A549 (cell line): Measurements from ENCODE around the gene TMEM269. TPM values are rescaled to one million over a fixed set of nuclear protein-coding genes. Genes with fewer than 3 reads are reported as not detected.

Experiments
- ATAC-seq, 2 experiments: fragments of 200-7000 bp in 1 of 2; fragments of >200 bp in 1 of 2; cut with Nextera tagmentation in 1 of 2; cut with Tn5 transposase in 1 of 2; 3 replicates each; pipeline versions ENCODE4 v1.8.0 to v1.9.1; 2018 to 2020; ENCODE audit warnings: mild to moderate bottlenecking in 1 of 2, moderate library complexity in 1 of 2
- CTCF ChIA-PET: fragments of 300-600 bp; sonication (Branson Sonifier 250); formaldehyde crosslinking; extraction: SDS; loops from one replicate; lab custom pipeline; 2021; ENCODE audit warnings: antibody characterized with exemption, inconsistent platforms; lab: Yijun Ruan, JAX
- POLR2A ChIA-PET: fragments of 350-600 bp; formaldehyde crosslinking; extraction: SDS; loops from one replicate; lab custom pipeline; 2021; ENCODE audit warnings: antibody characterized with exemption, inconsistent platforms; lab: Yijun Ruan, JAX
- DNase-seq, 2 experiments: peaks; one replicate each; pipeline versions ENCODE4 v3.0.0 to v3.0.0-alpha.2; 2011 to 2016; ENCODE audit warnings: low read depth in 1 of 2, low spot score in 1 of 2
- FAIRE-seq: peaks from 2 replicates; lab custom pipeline; 2011; peaks lifted over from hg19 to GRCh38; lab: Jason Lieb, UNC
- H3K27ac ChIP-seq, 2 experiments: fragments of >200 bp; sonication (Bioruptor Twin); formaldehyde crosslinking; 3 replicates each; pipeline ENCODE4 v1.5.1; 2016 to 2017
- H3K4me1 ChIP-seq: fragments of >200 bp; sonication (Bioruptor Twin); formaldehyde crosslinking; 3 replicates; pipeline ENCODE4 v1.6.1; 2016
- H3K4me2 ChIP-seq: fragments of >200 bp; sonication (Bioruptor Twin); formaldehyde crosslinking; 3 replicates; pipeline ENCODE4 v1.6.1; 2016
- H3K4me3 ChIP-seq: fragments of >200 bp; sonication (Bioruptor Twin); formaldehyde crosslinking; 3 replicates; pipeline ENCODE4 v1.5.1; 2016
- H3K9me3 ChIP-seq: fragments of >200 bp; sonication (Bioruptor Twin); formaldehyde crosslinking; 3 replicates; pipeline ENCODE4 v1.6.1; 2016
- CBX2 ChIP-seq: fragments of 200-600 bp; sonication (generic); IDR thresholded peaks from 2 replicates; pipeline ENCODE4 v1.6.1; 2016; ENCODE audit warnings: low read depth, mild to moderate bottlenecking, borderline replicate concordance
- CHD4 ChIP-seq: fragments of 200-600 bp; sonication (generic); IDR thresholded peaks from 2 replicates; pipeline ENCODE4 v1.6.1; 2016; ENCODE audit warnings: antibody characterized with exemption, mild to moderate bottlenecking, borderline replicate concordance
- EHF ChIP-seq: fragments of 250-450 bp; sonication (Bioruptor Pico); IDR thresholded peaks from 2 replicates; pipeline ENCODE4 v1.5.0; 2020; ENCODE audit warnings: mild to moderate bottlenecking
- EHMT2 ChIP-seq: fragments of 200-600 bp; sonication (generic); IDR thresholded peaks from 2 replicates; pipeline ENCODE4 v1.6.1; 2016; ENCODE audit warnings: antibody characterized with exemption, low read depth, mild to moderate bottlenecking, moderate library complexity
- FOSB ChIP-seq: fragments of 250-450 bp; sonication (Bioruptor Pico); IDR thresholded peaks from 2 replicates; pipeline ENCODE4 v1.5.0; 2020; ENCODE audit warnings: mild to moderate bottlenecking, moderate library complexity
- FOXS1 ChIP-seq: fragments of 250-450 bp; sonication (Bioruptor Pico); IDR thresholded peaks from 2 replicates; pipeline ENCODE4 v1.5.0; 2020; ENCODE audit warnings: mild to moderate bottlenecking, moderate library complexity
- HDAC2 ChIP-seq: fragments of 200-600 bp; sonication (generic); IDR thresholded peaks from 2 replicates; pipeline ENCODE4 v1.6.1; 2016
- HOXB13 ChIP-seq: fragments of 250-450 bp; sonication (Bioruptor Pico); IDR thresholded peaks from 2 replicates; pipeline ENCODE4 v1.5.0; 2020; ENCODE audit warnings: low read depth, mild to moderate bottlenecking, moderate library complexity
- JUNB ChIP-seq: fragments of >200 bp; sonication (Bioruptor Twin); formaldehyde crosslinking; IDR thresholded peaks from 2 replicates; pipeline ENCODE4 v1.6.1; 2016
- NR3C1 ChIP-seq: fragments of >200 bp; sonication (Bioruptor Twin); formaldehyde crosslinking; IDR thresholded peaks from 3 replicates; pipeline ENCODE4 v1.6.1; 2017
- RAD21 ChIP-seq, 2 experiments: fragments of >200 bp in 1 of 2; sonication (Bioruptor Twin) in 1 of 2; formaldehyde crosslinking in 1 of 2; IDR thresholded peaks in 1 of 2; conservative IDR thresholded peaks in 1 of 2; 2 replicates in 1 of 2; 3 replicates in 1 of 2; pipeline ENCODE4 v1.6.1; 2012 to 2018; ENCODE audit warnings: inconsistent platforms in 1 of 2
- RARB ChIP-seq: fragments of 250-450 bp; sonication (Bioruptor Pico); IDR thresholded peaks from 2 replicates; pipeline ENCODE4 v1.8.0; 2021; ENCODE audit warnings: mild to moderate bottlenecking, moderate library complexity
- RFX5 ChIP-seq: fragments of 450-650 bp; IDR thresholded peaks from 2 replicates; pipeline ENCODE4 v1.7.1; 2014; ENCODE audit warnings: antibody characterized with exemption, mild to moderate bottlenecking, moderate library complexity
- RNF2 ChIP-seq: fragments of 200-600 bp; sonication (generic); IDR thresholded peaks from 2 replicates; pipeline ENCODE4 v1.6.1; 2016; ENCODE audit warnings: low read depth, mild to moderate bottlenecking, antibody characterized with exemption, moderate library complexity, borderline replicate concordance
- TFCP2L1 ChIP-seq: fragments of 250-450 bp; sonication (Bioruptor Pico); IDR thresholded peaks from 2 replicates; pipeline ENCODE4 v1.5.0; 2021; ENCODE audit warnings: mild to moderate bottlenecking
- ZNF302 ChIP-seq: fragments of 250-450 bp; sonication (Bioruptor Pico); IDR thresholded peaks from 2 replicates; pipeline ENCODE4 v1.9.0; 2021; ENCODE audit warnings: inconsistent platforms, mild to moderate bottlenecking, moderate library complexity
- ZSCAN20 ChIP-seq: fragments of 250-450 bp; sonication (Bioruptor Pico); IDR thresholded peaks from 2 replicates; pipeline ENCODE4 v1.8.0; 2022; ENCODE audit warnings: mild to moderate bottlenecking, moderate library complexity
- WGBS: methylation state at CpG from one replicate; pipeline ENCODE4 v1.1.6; 2017; ENCODE audit errors: missing lambda C conversion rate; 5-methylcytosine and 5-hydroxymethylcytosine counted together
- polyA plus RNA-seq, 4 experiments: library from polyadenylated mRNA; depleted of rRNA in 3 of 4; stranded (reverse); fragments of >200 nt; fragmentation: RNase III in 1 of 4; extraction: RNeasy Plus Mini Kit Qiagen cat#74134 plus additional on column Dnase treatment in 1 of 4; gene quantifications; 2 replicates in 3 of 4; 3 replicates in 1 of 4; pipeline ENCODE4 v1.2.3, GENCODE V29; 2011 to 2017
- TF ChIP-seq, protein P1 (sequence below): fragments of 250-450 bp; sonication (Bioruptor Pico); IDR thresholded peaks from 2 replicates; pipeline ENCODE4 v1.5.0; 2021; ENCODE audit warnings: mild to moderate bottlenecking, moderate library complexity, borderline replicate concordance
- TF ChIP-seq, protein P2 (sequence below): fragments of 250-450 bp; sonication (Bioruptor Pico); IDR thresholded peaks from 2 replicates; pipeline ENCODE4 v1.5.0; 2020; ENCODE audit warnings: low read depth, mild to moderate bottlenecking, moderate library complexity
- TF ChIP-seq, protein P3 (sequence below): fragments of 200-600 bp; sonication (generic); IDR thresholded peaks from 2 replicates; pipeline ENCODE4 v1.6.1; 2016; ENCODE audit warnings: antibody characterized with exemption, mild to moderate bottlenecking, moderate library complexity
- TF ChIP-seq, protein P4 (sequence below): IDR thresholded peaks from 2 replicates; pipeline ENCODE4 v1.6.1; 2012; ENCODE audit warnings: low read depth, borderline replicate concordance
- TF ChIP-seq, protein P5 (sequence below): fragments of >200 bp; sonication (Bioruptor Twin); formaldehyde crosslinking; IDR thresholded peaks from 3 replicates; pipeline ENCODE4 v1.6.1; 2016
- TF ChIP-seq, protein P6 (sequence below): fragments of 450-650 bp; IDR thresholded peaks from 2 replicates; pipeline ENCODE4 v1.6.1; 2014; ENCODE audit warnings: antibody characterized with exemption
- TF ChIP-seq, protein P7 (sequence below): fragments of >200 bp; sonication (Bioruptor Twin); formaldehyde crosslinking; IDR thresholded peaks from 2 replicates; pipeline ENCODE4 v1.6.1; 2016

Gene TMEM269
- polyA plus RNA-seq, 2 of the 4 experiments (the other 2 are of a cell fraction), result 0.21 TPM

DNA sequence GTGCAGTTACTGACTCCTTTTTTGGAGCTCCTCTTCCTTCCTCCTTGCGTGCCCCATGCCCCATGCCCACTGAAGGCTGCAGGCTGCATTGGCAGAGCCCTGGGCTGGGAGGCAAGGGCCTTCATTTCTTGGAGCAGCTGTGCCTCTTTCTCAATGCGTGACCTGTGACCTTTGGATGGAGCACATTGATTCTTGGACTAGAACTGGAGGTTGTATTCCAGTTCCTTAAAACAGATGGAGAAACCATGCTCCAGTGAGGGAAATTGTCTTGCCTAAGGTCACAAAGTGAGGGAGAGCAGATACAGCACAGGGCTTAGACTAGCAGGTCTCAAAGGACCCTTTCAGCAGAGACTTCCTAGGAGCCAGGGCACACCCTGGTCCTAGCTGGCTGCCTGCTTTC lies 9.0 kb downstream of the TMEM269 start:
- H3K4me3 ChIP-seq, result no peak overlapping the region
- POLR2A ChIA-PET, result interaction anchor here (0.8 kb wide), 1 partner anchor 112 kb away, joined by 3 read pairs; the partner anchor contains the start of gene YBX1
- no peaks in the 10 kb centered on the region for H3K9me3 ChIP-seq
- WGBS, result 83% methylated on average over 2 of the region's 2 CpGs
- ATAC-seq (no peak), DNase-seq (no peak), FAIRE-seq (no peak)
- no peak overlapping the region for H3K27ac ChIP-seq
- TF ChIP-seq HOXB13, result no peak
- no peak for TF ChIP-seq ZSCAN20 (CRISPR knock-in tag)
- TF ChIP-seq, protein P1, sequence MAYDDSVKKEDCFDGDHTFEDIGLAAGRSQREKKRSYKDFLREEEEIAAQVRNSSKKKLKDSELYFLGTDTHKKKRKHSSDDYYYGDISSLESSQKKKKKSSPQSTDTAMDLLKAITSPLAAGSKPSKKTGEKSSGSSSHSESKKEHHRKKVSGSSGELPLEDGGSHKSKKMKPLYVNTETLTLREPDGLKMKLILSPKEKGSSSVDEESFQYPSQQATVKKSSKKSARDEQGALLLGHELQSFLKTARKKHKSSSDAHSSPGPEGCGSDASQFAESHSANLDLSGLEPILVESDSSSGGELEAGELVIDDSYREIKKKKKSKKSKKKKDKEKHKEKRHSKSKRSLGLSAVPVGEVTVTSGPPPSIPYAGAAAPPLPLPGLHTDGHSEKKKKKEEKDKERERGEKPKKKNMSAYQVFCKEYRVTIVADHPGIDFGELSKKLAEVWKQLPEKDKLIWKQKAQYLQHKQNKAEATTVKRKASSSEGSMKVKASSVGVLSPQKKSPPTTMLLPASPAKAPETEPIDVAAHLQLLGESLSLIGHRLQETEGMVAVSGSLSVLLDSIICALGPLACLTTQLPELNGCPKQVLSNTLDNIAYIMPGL, result no peak
- TF ChIP-seq CHD4, result no peak
- no peak for TF ChIP-seq RARB
- no peak for TF ChIP-seq ZNF302 (CRISPR knock-in tag)
- TF ChIP-seq RNF2, result no peak
- TF ChIP-seq HDAC2, result no peak
- TF ChIP-seq EHMT2, result no peak
- TF ChIP-seq, protein P2, sequence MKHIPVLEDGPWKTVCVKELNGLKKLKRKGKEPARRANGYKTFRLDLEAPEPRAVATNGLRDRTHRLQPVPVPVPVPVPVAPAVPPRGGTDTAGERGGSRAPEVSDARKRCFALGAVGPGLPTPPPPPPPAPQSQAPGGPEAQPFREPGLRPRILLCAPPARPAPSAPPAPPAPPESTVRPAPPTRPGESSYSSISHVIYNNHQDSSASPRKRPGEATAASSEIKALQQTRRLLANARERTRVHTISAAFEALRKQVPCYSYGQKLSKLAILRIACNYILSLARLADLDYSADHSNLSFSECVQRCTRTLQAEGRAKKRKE (CRISPR knock-in tag), result no peak
- no peak for TF ChIP-seq NR3C1
- TF ChIP-seq CBX2, result no peak
- no peak for TF ChIP-seq EHF
- no peak for TF ChIP-seq FOSB (CRISPR knock-in tag)
- H3K4me1 ChIP-seq, result no peaks in the 10 kb centered on the region
- CTCF ChIA-PET, result interaction anchor here (1.4 kb wide), 1 partner anchor 129 kb away, joined by 7 read pairs; no protein-coding TSS in a partner anchor
- H3K4me2 ChIP-seq, result no peak overlapping the region

DNA sequence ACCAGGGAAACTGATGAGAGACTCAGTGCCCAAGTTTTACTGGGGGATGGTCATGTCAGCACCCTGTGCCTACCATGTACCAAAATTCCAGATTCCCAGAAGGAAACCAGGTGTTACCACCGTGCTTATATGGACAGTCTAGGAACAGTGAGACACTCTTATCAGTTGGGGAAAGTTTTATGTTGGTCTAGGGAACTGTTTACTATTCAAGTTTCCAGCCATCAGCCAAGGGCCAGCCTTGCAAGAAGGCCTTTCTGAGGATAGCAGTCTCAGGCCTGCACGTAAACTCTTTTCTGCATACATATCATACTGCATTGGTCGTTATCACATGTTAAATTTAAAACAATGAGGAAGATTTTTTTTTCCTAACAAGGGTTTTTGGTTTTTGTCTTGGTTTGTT lies 12.6 kb downstream of the TMEM269 start:
- POLR2A ChIA-PET, result no interaction called here
- Histone ChIP-seq H3K4me3 (no peak overlapping the region), H3K27ac (no peak overlapping the region), H3K4me1 (no peaks in the 10 kb centered on the region), H3K4me2 (no peak overlapping the region), H3K9me3 (no peaks in the 10 kb centered on the region)
- CTCF ChIA-PET, result interaction anchor here (1.2 kb wide), 1 partner anchor 20 kb away, joined by 3 read pairs; no protein-coding TSS in a partner anchor
- ATAC-seq (no peak), DNase-seq (no peak), FAIRE-seq (no peak)
- 71% methylated on average over 3 of the region's 3 CpGs for WGBS
- TF ChIP-seq, protein P3, sequence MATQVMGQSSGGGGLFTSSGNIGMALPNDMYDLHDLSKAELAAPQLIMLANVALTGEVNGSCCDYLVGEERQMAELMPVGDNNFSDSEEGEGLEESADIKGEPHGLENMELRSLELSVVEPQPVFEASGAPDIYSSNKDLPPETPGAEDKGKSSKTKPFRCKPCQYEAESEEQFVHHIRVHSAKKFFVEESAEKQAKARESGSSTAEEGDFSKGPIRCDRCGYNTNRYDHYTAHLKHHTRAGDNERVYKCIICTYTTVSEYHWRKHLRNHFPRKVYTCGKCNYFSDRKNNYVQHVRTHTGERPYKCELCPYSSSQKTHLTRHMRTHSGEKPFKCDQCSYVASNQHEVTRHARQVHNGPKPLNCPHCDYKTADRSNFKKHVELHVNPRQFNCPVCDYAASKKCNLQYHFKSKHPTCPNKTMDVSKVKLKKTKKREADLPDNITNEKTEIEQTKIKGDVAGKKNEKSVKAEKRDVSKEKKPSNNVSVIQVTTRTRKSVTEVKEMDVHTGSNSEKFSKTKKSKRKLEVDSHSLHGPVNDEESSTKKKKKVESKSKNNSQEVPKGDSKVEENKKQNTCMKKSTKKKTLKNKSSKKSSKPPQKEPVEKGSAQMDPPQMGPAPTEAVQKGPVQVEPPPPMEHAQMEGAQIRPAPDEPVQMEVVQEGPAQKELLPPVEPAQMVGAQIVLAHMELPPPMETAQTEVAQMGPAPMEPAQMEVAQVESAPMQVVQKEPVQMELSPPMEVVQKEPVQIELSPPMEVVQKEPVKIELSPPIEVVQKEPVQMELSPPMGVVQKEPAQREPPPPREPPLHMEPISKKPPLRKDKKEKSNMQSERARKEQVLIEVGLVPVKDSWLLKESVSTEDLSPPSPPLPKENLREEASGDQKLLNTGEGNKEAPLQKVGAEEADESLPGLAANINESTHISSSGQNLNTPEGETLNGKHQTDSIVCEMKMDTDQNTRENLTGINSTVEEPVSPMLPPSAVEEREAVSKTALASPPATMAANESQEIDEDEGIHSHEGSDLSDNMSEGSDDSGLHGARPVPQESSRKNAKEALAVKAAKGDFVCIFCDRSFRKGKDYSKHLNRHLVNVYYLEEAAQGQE, result no peak
- TF ChIP-seq, protein P1, result no peak
- TF ChIP-seq, protein P4, sequence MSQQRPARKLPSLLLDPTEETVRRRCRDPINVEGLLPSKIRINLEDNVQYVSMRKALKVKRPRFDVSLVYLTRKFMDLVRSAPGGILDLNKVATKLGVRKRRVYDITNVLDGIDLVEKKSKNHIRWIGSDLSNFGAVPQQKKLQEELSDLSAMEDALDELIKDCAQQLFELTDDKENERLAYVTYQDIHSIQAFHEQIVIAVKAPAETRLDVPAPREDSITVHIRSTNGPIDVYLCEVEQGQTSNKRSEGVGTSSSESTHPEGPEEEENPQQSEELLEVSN, result no peak
- TF ChIP-seq FOSB (CRISPR knock-in tag) (no peak), ZNF302 (CRISPR knock-in tag) (no peak), TFCP2L1 (no peak), CHD4 (no peak), EHMT2 (no peak), FOXS1 (no peak), JUNB (no peak), RFX5 (no peak), RARB (no peak), RAD21 (conservative IDR thresholded peaks at IDR 0.05 in 1 of 2, IDR thresholded peaks at IDR 0.05 in 1 of 2) (no peak)
- TF ChIP-seq, protein P2 (CRISPR knock-in tag), result no peak
- TF ChIP-seq, protein P5, sequence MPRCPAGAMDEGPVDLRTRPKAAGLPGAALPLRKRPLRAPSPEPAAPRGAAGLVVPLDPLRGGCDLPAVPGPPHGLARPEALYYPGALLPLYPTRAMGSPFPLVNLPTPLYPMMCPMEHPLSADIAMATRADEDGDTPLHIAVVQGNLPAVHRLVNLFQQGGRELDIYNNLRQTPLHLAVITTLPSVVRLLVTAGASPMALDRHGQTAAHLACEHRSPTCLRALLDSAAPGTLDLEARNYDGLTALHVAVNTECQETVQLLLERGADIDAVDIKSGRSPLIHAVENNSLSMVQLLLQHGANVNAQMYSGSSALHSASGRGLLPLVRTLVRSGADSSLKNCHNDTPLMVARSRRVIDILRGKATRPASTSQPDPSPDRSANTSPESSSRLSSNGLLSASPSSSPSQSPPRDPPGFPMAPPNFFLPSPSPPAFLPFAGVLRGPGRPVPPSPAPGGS, result no peak
- TF ChIP-seq, protein P6, sequence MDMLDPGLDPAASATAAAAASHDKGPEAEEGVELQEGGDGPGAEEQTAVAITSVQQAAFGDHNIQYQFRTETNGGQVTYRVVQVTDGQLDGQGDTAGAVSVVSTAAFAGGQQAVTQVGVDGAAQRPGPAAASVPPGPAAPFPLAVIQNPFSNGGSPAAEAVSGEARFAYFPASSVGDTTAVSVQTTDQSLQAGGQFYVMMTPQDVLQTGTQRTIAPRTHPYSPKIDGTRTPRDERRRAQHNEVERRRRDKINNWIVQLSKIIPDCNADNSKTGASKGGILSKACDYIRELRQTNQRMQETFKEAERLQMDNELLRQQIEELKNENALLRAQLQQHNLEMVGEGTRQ, result no peak
- TF ChIP-seq, protein P7, sequence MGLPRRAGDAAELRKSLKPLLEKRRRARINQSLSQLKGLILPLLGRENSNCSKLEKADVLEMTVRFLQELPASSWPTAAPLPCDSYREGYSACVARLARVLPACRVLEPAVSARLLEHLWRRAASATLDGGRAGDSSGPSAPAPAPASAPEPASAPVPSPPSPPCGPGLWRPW, result no peak
